Stimulated activated CD4-positive, alpha-beta T cell treated with anti-CD3 and anti-CD28 coated beads, Interleukin-1b, Interleukin-23, amount 100 ng/mL, for 1 hour (primary cell): Measurements from ENCODE around the gene HNRNPDL.
A peak's percentile ranks its signal among the peaks of the same experiment; 100 is the strongest.
"Not testable (repeated sequence)": the region's sequence is repeated elsewhere in the genome, so short reads cannot be mapped to it uniquely, and the experiment has no call there.

Experiments used
- DNase-seq, 2 donors: peaks; one replicate each; pipeline ENCODE4 v3.0.0-alpha.2; 2020; ENCODE audit warnings: low read depth in 2 of 2

Gene HNRNPDL

DNA sequence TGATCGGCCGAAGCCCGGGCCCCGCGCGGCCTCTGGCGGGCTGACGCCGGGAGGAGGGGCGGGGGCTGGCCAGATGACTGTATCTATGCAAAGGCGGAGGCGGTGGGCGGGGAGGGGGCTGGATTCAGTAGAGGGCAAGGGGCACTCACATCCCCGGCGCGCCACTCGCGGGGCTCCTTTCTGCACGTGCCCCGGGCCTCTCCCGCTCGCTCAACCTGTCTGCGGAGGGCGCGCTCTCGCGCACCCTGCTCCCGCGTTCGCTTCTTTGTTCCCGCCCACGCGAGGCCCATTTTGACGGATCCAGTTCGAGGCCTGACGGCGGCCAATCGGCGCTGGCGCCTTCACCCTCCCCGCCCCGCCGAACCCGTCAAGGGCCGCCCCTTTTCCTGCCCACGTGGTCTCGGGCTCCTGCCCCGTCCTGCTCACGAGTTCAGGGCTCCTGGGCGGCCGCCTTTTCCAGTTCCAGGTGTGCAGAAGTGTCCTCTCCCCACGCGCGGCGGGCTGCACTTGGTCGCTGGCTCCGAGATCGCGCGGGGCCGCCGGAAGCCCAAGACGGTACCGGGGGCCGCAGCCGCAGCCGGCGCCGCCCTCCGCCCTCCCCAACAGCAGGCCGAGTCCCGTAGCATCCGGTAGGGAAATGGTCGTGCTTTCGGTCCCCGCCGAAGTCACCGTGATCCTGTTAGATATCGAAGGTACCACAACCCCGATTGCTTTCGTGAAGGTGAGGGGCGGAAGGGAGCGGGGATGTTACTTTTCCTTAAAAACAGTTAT, at the start of gene HNRNPDL, which contains the start of gene ENOPH1:
Gene HNRNPDL (minus strand): TSS at position 270 of the 771 bp plus-strand sequence. CDS start 772 bp downstream, outside the sequence.
Gene ENOPH1 (plus strand): TSS at position 398 of the 771 bp plus-strand sequence. CDS start 240 bp downstream, at position 638.
- peak; percentile 85 to 98 for DNase-seq

DNA sequence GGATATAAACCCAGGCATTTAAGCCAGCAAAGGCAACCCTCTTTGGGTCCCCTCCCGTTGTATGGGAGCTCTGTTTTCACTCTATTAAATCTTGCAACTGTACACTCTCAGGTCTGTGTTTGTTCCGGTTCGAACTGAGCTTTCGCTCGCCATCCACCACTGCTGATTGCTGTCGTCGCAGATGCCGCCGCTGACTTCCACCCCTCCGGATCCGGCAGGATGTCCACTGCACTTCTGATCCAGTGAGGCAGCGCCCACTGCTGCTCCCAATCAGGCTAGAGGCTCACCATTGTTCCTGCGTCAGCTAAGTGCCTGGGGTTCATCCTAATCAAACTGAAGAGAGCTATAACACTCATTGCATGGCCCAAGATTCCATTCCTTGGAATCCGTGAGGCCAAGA, 49.3 kb upstream of the HNRNPDL start:
- no peak for DNase-seq

DNA sequence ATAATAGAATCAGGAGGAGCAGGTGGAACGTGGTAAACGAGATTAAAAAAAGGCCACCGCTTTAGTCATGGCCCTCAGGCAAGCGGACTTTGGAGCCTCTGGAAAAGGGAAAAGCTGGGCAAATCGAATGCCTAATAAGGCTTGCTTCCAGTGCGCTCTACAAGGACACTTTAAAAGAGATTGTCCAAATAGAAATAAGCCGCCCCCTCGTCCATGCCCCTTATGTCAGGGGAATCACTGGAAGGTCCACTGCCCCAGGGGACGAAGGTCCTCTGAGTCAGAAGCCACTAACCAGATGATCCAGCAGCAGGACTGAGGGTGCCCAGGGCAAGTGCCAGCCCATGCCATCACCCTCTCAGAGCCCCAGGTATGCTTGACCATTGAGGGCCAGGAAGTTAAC, 47.2 kb upstream of the HNRNPDL start:
- not testable (repeated sequence) for DNase-seq

DNA sequence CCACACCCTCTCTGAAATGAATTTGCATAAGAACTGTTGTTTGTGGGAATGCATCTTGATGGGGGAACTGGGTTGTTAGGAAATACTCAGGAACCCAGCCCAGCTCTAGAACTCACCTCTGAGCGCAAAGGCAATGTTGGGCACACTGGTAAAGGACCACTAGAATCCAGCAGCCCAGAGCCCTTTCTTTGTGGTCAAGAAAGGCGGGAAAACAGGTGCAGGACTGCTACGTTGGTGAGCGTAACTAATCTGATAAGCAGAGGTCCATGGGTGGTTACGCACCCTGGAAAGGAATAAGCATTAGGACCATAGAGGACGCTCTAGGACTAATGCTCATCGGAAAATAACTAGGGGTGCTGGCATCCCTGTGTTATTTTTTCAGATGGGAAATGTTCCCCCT, 45.7 kb upstream of the HNRNPDL start:
- not testable (repeated sequence) for DNase-seq

DNA sequence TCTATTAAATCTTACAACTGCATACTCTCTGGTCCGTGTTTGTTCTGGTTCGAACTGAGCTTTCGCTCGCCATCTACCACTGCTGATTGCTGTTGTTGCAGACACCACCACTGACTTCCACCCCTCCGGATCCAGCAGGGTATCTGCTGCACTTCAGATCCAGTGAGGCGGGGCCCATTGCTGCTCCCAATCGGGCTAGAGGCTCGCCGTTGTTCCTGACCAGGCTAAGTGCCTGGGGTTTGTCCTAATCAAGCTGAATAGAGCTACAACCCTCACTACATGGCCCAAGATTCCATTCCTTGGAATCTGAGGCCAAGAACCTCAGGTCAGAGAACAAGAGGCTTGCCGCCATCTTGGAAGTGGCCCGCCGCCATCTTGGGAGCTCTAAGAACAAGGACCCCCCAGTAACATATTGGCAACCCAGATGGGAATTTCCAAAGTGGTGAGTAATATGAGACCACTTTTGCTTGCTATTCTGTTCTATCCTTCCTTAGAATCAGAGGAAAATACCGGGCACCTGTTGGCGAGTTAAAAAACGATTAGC, 43.4 kb upstream of the HNRNPDL start:
- DNase-seq = no peak

DNA sequence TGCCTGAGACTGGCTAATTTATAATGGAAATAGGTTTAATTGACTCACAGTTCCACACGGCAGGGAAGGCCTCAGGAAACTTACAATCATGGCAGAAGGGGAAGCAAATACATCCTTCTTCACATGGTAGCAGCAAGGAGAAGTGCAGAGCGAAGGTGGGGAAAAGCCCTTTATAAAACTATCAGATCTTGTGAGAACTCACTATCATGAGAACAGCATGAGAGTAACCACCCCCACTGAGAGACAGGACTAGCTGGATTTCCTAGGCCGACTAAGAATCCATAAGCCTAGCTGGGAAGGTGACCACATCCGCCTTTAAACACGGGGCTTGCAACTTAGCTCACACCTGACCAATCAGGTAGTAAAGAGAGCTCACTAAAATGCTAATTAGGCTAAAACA, 42.8 kb upstream of the HNRNPDL start:
- not testable (repeated sequence) for DNase-seq

DNA sequence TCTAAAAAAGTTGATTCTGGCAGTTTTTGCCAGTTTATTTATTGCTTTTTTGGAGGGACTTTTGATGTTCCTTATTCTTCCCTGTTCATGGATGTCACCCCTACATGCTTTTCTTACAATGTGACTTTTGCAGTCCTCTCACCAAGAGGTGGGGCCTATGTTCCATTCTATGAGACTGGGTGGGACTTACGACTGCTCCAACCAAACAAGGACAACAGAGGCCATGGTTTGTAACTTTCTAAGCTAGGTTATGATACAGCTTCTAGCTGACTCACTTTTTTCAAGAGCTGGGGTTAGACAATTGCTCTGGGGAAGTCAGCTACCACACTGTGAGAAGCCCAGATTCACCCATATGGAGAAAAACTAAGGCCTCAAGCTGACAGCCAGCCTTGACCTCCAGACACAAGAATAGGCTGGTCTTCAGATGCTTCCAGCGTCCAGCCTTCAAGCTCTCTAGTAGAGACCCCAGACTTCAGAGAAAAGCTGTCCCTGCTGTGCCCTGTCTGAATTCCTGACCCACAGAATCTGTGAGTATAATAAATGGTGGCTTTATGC, 39.6 kb upstream of the HNRNPDL start:
- DNase-seq = no peak

DNA sequence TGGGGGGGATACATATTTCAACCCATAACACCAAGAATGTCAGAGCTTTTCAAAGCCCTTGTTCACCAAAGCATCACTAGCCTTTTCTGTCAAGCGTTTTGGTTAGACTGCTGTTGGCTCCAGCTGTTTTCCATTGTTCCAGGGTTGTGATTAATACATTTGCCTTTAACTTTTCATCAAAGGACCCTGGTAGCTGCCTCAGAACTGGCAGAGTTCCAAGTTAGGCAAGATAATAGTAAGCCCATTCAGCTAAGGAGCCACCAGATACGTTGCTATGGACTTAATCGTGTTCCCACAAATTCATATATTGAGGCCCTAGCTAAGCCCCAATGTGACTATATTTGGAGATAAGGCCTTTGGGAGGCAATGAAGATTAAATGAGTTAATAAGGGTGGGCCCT, 37.2 kb upstream of the HNRNPDL start:
- DNase-seq = no peak

DNA sequence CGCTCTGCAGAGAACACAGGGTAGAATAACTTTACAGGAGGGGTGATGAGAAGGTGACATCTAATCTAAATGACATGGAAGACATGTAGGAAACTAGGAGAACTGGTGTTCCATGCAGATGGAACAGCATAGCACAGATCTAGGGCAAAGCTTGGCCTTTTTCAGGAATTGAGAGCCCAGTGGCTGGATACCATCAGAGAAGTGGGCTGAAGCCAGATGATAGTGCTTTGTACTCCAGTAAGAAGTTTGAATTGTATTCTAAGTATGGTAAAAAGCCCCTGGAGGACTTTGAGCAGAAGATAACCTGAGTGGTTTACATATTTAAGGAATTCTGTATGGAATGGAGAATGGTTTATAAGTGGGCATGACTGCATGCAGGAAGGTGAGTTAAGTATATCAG, 33.0 kb upstream of the HNRNPDL start:
- no peak for DNase-seq

DNA sequence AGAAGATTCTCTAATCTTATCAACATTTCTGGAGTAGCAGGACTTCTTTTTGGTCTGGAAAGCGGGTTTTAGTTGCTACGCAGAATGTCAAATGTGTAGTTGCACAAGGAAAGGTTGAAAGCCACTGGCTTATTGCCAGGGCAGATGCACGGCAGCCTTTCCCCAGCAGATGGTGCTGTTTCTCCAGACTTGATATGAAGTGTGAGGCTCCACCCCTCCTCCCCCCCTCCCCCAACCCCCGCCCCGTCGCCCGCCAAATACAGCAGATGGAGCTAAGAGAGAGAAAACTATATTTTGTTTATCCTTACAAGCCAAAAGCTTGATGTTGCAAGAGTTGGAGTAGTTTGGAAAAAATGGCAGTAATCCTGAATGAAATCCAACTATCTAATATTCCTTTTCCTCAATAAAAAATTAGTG, 32.2 kb upstream of the HNRNPDL start:
- peak; percentile 57 to 76 for DNase-seq

DNA sequence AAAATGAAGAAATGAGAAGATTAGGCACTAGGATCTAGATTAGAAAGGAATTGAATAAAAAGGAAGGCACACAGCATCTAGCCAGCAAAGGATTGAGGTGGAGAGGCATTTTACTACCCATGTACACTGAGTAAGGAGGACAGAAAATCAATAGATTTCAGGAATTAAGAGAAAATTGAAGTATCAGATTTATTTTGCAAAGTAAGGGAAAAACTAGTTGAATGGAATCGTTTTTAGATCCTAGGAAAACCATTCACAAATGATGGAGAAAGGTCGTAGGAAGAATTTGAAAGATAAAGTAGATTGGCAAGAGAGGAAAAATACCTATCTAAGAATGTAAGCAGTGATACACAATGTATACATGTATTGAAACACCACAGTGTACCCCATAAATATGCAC, 31.4 kb upstream of the HNRNPDL start:
- DNase-seq = no peak

DNA sequence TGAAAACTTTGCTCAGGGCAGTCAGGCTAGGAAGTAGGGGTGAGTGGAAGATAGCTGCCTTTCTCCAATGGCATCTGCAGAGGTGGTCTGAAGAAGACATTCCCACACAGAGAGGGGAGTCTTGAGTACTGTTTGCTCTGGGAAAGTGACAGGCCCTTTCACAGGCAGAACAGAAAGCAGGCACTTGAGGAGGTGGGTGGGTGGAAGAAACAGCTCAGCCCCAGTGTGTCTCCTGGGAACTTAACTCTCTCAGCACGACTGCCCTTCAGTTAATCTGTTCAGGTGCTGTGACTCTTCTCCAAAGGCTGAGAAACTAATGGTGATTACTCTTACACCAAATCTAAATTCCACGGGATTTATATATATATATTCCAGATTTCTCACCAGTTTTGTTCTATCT, 28.5 kb upstream of the HNRNPDL start:
- no peak for DNase-seq

DNA sequence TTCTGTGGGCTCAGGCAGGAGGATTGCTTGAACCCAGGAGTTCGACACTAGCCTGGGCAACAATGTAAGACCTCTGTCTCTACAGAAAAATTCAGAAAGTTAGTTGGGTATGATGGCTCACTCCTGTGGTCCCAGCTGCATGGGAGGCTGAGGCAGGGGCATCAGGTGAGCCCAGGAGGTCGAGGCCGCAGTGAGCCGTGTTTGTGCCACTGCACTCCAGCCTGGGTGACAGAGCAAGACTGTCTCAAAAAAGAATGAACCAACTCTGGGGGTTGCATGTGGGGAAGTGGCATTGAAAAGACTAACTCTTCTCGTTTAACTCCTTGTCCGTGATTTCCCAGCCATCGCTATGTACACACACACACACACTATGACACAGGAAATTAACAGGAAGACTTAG, 27.0 kb upstream of the HNRNPDL start:
- DNase-seq = no peak

DNA sequence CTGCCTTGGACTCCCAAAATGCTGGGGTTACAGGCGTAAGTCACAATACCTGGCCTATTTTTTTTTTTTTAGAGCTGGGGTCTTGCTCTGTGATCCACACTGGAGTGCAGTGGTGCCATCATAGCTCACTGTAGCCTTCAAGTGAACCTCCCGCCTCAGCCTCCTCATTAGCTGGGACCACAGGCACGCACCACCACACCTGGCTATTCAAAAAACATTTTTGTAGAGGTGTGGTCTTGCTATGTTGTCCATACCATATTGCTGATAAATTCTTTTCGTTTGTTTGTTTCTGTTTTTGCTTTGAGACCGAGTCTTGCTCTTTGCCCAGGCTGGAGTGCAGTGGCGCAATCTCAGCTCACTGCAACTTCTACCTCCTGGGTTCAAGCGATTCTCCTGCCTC, 21.8 kb upstream of the HNRNPDL start:
- no peak for DNase-seq

DNA sequence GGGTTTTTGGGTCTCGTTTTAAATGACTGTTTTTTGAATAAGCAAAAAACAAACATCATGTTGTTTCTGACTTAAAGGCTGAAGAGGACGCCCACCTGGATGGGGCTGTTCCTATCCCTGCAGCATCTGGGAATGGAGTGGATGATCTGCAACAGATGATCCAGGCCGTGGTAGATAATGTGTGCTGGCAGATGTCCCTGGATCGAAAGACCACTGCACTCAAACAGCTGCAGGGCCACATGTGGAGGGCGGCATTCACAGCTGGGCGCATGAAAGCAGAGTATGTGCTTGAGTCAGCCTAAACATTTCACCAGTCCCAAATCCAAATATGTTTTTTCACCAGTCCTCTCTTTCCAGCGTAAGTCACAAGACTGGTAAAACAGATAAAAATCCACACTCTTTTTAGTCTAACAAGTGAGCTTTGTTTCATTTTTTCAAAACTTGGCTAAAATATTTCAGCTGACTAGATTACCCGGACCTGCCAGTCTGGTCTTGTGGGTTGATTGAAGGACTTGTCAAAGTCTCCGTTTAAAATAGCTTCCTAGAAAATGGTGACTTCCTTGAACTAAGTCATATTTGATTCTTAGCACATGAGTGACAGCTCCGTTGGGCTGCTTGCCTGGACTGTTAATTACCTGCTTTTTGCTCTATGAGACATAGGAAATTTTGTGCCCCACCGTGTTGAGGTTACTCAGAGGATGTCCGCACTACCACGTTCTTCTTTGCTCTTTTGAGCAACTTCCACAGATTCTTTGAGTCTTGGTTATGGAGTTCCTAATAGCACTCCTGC, 20.9 kb upstream of the HNRNPDL start:
- DNase-seq = no peak

DNA sequence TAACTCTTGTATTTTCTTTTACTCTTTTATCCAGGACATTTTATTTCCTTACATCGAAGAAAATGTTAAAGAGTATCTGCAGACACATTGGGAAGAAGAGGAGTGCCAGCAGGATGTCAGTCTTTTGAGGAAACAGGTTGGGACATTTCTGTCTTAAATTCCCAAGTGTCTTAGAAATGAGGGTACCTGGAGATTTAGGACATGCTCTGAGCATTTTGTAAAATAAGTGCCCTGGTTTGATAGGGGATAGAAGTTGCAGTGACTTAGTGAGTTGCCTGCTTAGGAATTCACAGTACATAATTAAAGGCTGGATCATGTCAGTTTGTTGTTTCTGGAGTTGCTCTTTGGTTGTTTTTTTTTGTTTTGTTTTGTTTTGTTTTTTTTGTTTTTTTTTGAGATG, 17.6 kb upstream of the HNRNPDL start:
- no peak for DNase-seq

DNA sequence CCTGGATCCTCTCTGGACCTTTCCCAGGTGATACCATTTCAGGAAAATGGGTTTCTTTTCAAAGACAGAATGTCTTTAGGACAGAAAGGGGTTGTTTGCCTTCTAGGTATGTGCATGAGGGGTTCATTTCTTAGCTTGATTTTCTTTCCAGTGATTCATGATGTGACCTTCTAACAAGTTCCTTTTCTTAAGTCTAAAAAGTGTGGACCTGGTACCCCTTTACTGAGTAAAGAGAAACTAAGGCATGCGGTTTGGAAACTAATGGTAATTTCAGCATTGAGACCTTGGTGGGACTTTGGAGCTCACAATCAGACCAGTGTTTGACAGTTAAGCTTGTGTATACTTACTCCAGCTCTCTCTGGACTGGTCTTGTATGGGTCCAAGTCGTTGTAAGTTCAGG, 8.8 kb upstream of the HNRNPDL start:
- no peak for DNase-seq

DNA sequence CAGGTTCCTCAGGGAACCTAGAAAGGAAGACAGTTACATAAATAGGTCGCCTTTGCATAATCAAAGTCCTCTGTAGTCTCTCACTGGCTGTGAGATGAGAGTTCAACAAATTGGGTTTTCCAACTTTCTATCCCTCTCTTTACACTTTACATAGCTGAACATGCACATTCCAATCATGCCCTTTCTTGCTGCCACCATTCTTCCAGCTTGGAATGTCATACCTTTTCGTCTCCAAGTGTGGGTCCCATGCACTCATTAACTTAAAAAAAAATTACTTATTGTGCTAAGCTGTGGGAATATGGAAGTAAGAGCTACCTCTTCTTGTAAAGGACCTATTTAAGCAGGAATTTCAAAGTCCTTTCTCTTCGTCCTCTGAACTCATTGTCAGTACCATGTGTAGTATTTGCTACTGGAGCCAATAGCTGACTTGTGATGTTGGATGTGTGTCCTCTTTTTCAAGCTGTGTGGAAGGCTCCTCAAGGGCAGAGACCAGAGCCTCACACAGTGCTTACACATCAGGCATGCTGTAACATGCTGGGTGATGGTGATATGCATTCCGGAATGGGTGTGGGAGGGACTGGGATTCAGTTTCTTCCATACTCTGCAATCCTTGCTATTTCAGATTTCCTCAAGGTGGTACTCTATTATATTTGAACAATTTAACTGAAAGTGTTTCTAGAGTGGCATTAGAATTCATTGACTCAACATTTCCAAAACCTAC, 7.2 kb upstream of the HNRNPDL start:
- DNase-seq = no peak

DNA sequence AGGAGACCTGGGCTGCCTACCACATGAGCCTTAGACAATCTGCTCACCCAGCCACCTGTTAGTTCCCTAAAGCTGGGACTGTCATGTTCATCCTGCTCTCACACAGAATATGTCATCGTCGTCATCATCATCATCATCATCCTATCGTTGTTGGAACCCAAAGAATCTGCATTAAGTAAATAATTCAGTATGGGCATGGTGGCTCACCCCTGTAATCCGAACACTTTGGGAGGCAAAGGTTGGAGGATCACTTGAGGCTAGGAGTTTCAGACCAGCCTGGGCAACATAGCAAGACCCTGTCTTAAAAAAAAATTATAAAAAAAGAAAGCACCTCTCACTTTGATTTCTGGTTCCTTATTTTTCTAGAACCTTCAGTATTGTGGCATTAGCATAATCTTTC, 6.5 kb upstream of the HNRNPDL start:
- DNase-seq = no peak

DNA sequence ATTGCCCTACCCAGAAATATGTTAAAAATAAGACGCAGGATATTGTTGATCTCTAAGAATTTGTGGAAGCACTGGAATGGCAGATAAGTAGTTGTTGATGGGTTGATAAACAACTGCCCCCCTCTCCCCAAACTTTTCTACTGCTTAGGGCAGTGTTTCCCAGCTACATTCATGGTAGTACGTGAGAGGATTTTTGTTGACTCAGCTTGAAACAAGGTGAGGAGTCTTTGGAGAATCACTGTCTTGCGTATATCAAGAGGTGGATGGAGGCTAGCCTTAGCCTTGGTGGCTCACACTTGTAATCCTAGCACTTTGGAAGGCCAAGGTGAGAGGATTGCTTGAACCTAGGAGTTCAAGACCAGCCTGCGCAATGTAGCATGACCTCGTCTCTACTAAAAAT, 5.9 kb upstream of the HNRNPDL start:
- no peak for DNase-seq

DNA sequence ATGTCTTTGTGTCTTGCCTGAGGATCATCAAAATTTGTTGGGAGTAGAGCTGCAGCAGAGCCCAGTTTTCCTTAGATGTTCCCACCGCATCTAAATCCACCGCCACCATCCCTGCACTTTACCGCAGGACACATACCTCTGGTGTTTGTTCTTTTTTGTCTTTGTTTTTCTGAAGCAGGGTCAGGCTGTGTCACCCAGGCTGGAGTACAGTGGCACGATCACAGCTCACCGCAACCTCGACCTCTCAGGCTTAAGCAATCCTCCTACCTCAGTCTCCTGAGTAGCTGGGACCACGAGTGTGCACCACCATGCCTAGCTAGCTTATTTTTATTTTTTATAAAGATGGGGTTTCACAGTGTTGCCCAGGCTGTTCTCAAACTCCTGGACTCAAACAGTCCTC, 4.7 kb upstream of the HNRNPDL start:
- no peak for DNase-seq

DNA sequence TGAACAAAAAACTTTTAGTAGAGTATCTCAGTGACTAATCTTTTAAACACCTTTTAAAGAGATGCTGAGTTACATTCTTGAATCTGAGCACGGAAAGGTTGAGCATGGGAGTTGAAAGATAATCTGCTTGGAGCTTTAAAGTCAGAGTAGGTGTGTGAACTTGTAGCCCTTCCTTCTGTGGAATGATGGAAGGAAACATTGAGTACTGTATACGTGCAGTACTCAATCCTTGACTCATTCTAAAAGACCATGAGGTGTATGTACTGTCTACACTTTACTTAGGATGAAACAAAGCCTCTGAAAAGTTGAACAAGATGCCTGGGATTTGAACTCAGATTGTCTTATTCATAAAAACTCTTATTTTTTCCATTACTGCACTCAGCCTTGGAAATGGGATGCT, 3.5 kb upstream of the HNRNPDL start:
- no peak for DNase-seq
